B cell (primary cell): Measurements from ENCODE around the gene MANBA. TPM values are rescaled to one million over a fixed set of nuclear protein-coding genes. Genes with fewer than 3 reads are reported as not detected.

ENCODE experiments used
- ATAC-seq: fragments of 200-7000 bp; cut with Tn5 transposase; one replicate; pipeline ENCODE4 v1.10.0; 2021; ENCODE audit warnings: low read depth, mild to moderate bottlenecking, moderate number of reproducible peaks, moderate library complexity
- CTCF ChIA-PET: fragments of 350-600 bp; sonication (Branson Sonifier 250); formaldehyde crosslinking; loops from one replicate; lab custom pipeline; 2021; ENCODE audit warnings: antibody characterized with exemption, inconsistent platforms; lab: Charles Lee
- POLR2A ChIA-PET: fragments of 350-600 bp; sonication (Branson Sonifier 250); formaldehyde crosslinking; loops from one replicate; lab custom pipeline; 2021; ENCODE audit warnings: antibody characterized with exemption; lab: Charles Lee
- DNase-seq: peaks from one replicate; pipeline ENCODE4 v3.0.0; 2013
- H2AFZ ChIP-seq: 2 replicates; pipeline ENCODE4 v1.6.1; 2012; ENCODE audit warnings: mild to moderate bottlenecking, low read depth, low read length; ENCODE audit not compliant: insufficient read depth, poor library complexity, severe bottlenecking
- H3K27ac ChIP-seq, 2 donors: 1 replicate in 1 of 2; 2 replicates in 1 of 2; pipeline ENCODE4 v1.5.1; 2012 to 2013; ENCODE audit warnings: low read length in 2 of 2, mild to moderate bottlenecking in 2 of 2, moderate library complexity in 1 of 2
- H3K27me3 ChIP-seq, 4 experiments: fragments of 200-600 bp in 1 of 4; sonication (generic) in 1 of 4; replicated peaks in 1 of 4; 1 replicate in 2 of 4; 2 replicates in 2 of 4; pipeline versions ENCODE4 v1.6.1 to v1.7.0; 2013 to 2016; ENCODE audit warnings: low read length in 3 of 4, mild to moderate bottlenecking in 2 of 4, mixed read lengths in 1 of 4, moderate library complexity in 1 of 4; ENCODE audit not compliant: insufficient read depth in 4 of 4, control insufficient read depth in 3 of 4; ENCODE audit errors: control extremely low read depth in 1 of 4
- H3K36me3 ChIP-seq, 2 experiments: replicated peaks in 1 of 2; 1 replicate in 1 of 2; 2 replicates in 1 of 2; pipeline versions ENCODE4 v1.6.1 to v1.7.1; 2013; ENCODE audit warnings: low read length in 1 of 2; ENCODE audit not compliant: insufficient read depth in 2 of 2, control insufficient read depth in 1 of 2; ENCODE audit errors: control extremely low read depth in 1 of 2, extremely low read depth in 1 of 2
- H3K4me1 ChIP-seq, 2 donors: fragments of 200-600 bp in 1 of 2; sonication (generic) in 1 of 2; 1 replicate in 1 of 2; 2 replicates in 1 of 2; pipeline versions ENCODE4 v1.5.1 to v1.6.1; 2013 to 2017; ENCODE audit warnings: low read length in 2 of 2; ENCODE audit not compliant: control insufficient read depth in 2 of 2, insufficient read depth in 2 of 2
- H3K4me2 ChIP-seq: replicated peaks from 2 replicates; pipeline ENCODE3; 2012; ENCODE audit warnings: mild to moderate bottlenecking, low read depth, low read length; ENCODE audit not compliant: poor library complexity, severe bottlenecking
- H3K4me3 ChIP-seq, 5 experiments: fragments of 200-600 bp in 1 of 5; sonication (generic) in 1 of 5; 1 replicate in 3 of 5; 2 replicates in 2 of 5; pipeline versions ENCODE4 v1.5.1 to v1.7.0; 2011 to 2016; ENCODE audit warnings: low read length in 4 of 5, mild to moderate bottlenecking in 4 of 5, low read depth in 2 of 5, control low read depth in 1 of 5, moderate library complexity in 1 of 5; ENCODE audit not compliant: insufficient read depth in 1 of 5; ENCODE audit errors: control extremely low read depth in 1 of 5, extremely low read depth in 1 of 5
- H3K79me2 ChIP-seq: fragments of 200-600 bp; sonication (generic); one replicate; pipeline ENCODE4 v1.6.0; 2016; ENCODE audit warnings: low read length; ENCODE audit not compliant: control insufficient read depth, insufficient read depth
- H3K9ac ChIP-seq: fragments of 200-600 bp; sonication (generic); 2 replicates; pipeline ENCODE4 v1.6.1; 2017; ENCODE audit warnings: mild to moderate bottlenecking, low read length, moderate library complexity
- H3K9me3 ChIP-seq, 3 donors: one replicate each; pipeline versions ENCODE4 v1.6.1 to v1.7.1; 2013; ENCODE audit warnings: low read length in 2 of 3; ENCODE audit not compliant: control insufficient read depth in 2 of 3, insufficient read depth in 1 of 3; ENCODE audit errors: control extremely low read depth in 1 of 3
- H4K20me1 ChIP-seq: 2 replicates; pipeline ENCODE4 v1.6.0; 2012; ENCODE audit warnings: mild to moderate bottlenecking, low read length; ENCODE audit not compliant: insufficient read depth, control insufficient read depth, poor library complexity, severe bottlenecking
- H3K27ac Mint-ChIP-seq: one replicate; pipeline ENCODE4 v1.8.0; 2021; ENCODE audit warnings: mixed read lengths
- H3K27me3 Mint-ChIP-seq: one replicate; pipeline ENCODE4 v1.8.0; 2021; ENCODE audit warnings: mixed read lengths
- H3K4me1 Mint-ChIP-seq: one replicate; pipeline ENCODE4 v1.8.0; 2021; ENCODE audit warnings: mixed read lengths
- H3K4me3 Mint-ChIP-seq: one replicate; pipeline ENCODE4 v1.8.0; 2021; ENCODE audit warnings: mixed read lengths
- H3K9me3 Mint-ChIP-seq: one replicate; pipeline ENCODE4 v1.8.0; 2022; ENCODE audit warnings: mixed read lengths; ENCODE audit not compliant: insufficient read depth
- CTCF ChIP-seq: fragments of 200-600 bp; IDR thresholded peaks from one replicate; pipeline ENCODE4 v1.8.0; 2022; ENCODE audit warnings: antibody characterized with exemption, mild to moderate bottlenecking
- EZH2 ChIP-seq: IDR thresholded peaks from 2 replicates; pipeline ENCODE4 v1.6.1; 2012; ENCODE audit warnings: borderline replicate concordance, low read depth, mild to moderate bottlenecking, moderate library complexity, low read length; ENCODE audit not compliant: insufficient read depth, poor library complexity, severe bottlenecking
- WGBS: methylation state at CpG from one replicate; pipeline ENCODE4 v1.1.5; 2013; ENCODE audit warnings: missing lambda C conversion rate; ENCODE audit not compliant: insufficient coverage; 5-methylcytosine and 5-hydroxymethylcytosine counted together
- intact Hi-C: fragments of 100-400 bp; cut with micrococcal nuclease; formaldehyde crosslinking; loops from one replicate; pipeline ENCODE4 v1.10.0; 2022
- polyA plus RNA-seq: library from polyadenylated mRNA; depleted of rRNA; stranded (reverse); fragments of >200 nt; gene quantifications from 2 replicates; pipeline ENCODE4 v1.2.3, GENCODE V29; 2012
- total RNA-seq, 2 donors: library from RNA; stranded (reverse); fragments of 120-200 nt in 1 of 2; gene quantifications; 1 replicate in 1 of 2; 2 replicates in 1 of 2; pipeline versions ENCODE4 v1.2.3 to v1.2.4, GENCODE V29; 2013 to 2022

Gene MANBA
- total and polyA plus RNA-seq, 2 donors (not counting 1 experiment from before 2014, with no cell fraction given), result 91.6 to 119 TPM

DNA sequence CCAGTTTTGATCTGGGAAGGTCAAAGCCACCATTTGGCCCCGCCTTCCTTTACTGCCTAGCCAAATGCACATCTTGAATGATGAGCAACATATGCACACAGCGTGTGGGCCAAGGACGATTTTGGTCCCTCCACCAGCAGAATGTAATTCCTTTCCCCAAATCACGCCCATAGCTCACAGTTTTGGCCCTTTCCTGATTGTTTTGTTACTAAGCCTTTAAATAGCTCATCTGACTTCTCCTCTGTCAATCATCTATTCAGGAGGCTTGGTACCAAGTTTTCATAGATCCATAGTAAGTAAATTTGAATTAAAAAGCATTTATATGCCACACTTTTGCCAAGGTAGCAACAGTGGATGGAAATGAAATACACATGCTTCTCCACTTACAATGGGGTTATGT is 136.3 kb downstream of the MANBA start:
- H3K4me3 ChIP-seq, result no peak overlapping the region
- ATAC-seq (no peak), DNase-seq (no peak)
- Mint-ChIP-seq H3K4me3 (no peak overlapping the region), H3K27ac (no peak overlapping the region), H3K27me3 (no peaks in the 10 kb centered on the region), H3K4me1 (peaks cover 3% of the 10 kb centered on the region), H3K9me3 (no peaks in the 10 kb centered on the region)
- peaks cover 3 to 9% of the 10 kb centered on the region in 2 donors for H3K4me1 ChIP-seq
- CTCF ChIA-PET, result interaction anchor here (0.6 to 1.2 kb wide), 4 partner anchors 8 to 385 kb away, joined by 3 to 4 read pairs (median 3); no protein-coding TSS in a partner anchor
- 98% methylated on average over 3 of the region's 4 CpGs for WGBS
- TF ChIP-seq EZH2, result no peak
- TF ChIP-seq CTCF, result no peak
- POLR2A ChIA-PET, result no interaction called here
- intact Hi-C loops, result loop anchor here (5.0 kb wide), 1 partner anchor 473 kb away; the partner anchor contains the start of gene BDH2
- no peak overlapping the region for H3K27ac ChIP-seq
- no peak overlapping the region for H3K4me2 ChIP-seq
- H3K79me2 ChIP-seq, result no peaks in the 10 kb centered on the region
- no peak overlapping the region for H2AFZ ChIP-seq
- no peaks in the 10 kb centered on the region for H4K20me1 ChIP-seq
- H3K27me3 ChIP-seq, result no peaks in the 10 kb centered on the region
- no peaks in the 10 kb centered on the region for H3K36me3 ChIP-seq
- no peaks in the 10 kb centered on the region for H3K9me3 ChIP-seq
- H3K9ac ChIP-seq, result no peak overlapping the region

DNA sequence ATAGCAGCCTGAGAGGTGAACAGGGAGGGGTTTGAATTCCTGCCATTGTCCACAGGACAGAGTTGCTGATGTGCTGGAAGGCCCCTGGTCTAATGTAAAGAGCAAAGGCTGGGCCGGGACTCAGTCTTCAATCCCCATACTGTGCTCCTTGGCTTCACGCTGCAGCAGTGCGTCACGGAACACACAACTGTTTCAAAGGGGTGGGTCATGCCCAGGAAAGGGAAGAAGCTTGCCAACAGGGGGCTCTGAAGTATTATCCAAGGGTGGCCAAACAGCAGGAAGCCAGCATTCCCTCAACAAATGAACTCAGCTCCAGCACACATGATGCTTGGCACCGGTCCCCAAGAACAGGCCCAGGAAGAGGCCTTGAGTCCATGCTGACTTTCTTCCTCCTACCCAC is 137.1 kb downstream of the MANBA start:
- H3K4me3 Mint-ChIP-seq, result no peak overlapping the region
- Histone ChIP-seq H3K4me2 (no peak overlapping the region), H3K27ac (no peak overlapping the region), H3K9me3 (no peaks in the 10 kb centered on the region), H3K27me3 (no peaks in the 10 kb centered on the region), H3K9ac (no peak overlapping the region), H3K36me3 (no peaks in the 10 kb centered on the region), H3K79me2 (no peaks in the 10 kb centered on the region), H2AFZ (no peak overlapping the region), H3K4me3 (no peak overlapping the region), H4K20me1 (no peaks in the 10 kb centered on the region), H3K4me1 (peaks cover 3 to 9% of the 10 kb centered on the region in 2 donors)
- ATAC-seq (no peak), DNase-seq (no peak)
- WGBS, result 98% methylated on average over 5 of the region's 5 CpGs
- TF ChIP-seq EZH2, result no peak
- TF ChIP-seq CTCF, result no peak
- no peaks in the 10 kb centered on the region for H3K27me3 Mint-ChIP-seq
- CTCF ChIA-PET, result interaction anchor here (1.1 to 1.2 kb wide), 3 partner anchors 9 to 178 kb away, joined by 3 read pairs; no protein-coding TSS in a partner anchor
- intact Hi-C loops, result loop anchor here (5.0 kb wide), 1 partner anchor 474 kb away; the partner anchor contains the start of gene BDH2
- no peak overlapping the region for H3K27ac Mint-ChIP-seq
- H3K9me3 Mint-ChIP-seq, result no peaks in the 10 kb centered on the region
- H3K4me1 Mint-ChIP-seq, result peaks cover 7% of the 10 kb centered on the region
- POLR2A ChIA-PET, result no interaction called here
